ENCODE results near the gene TWIST2. TPM values are rescaled to one million over a fixed set of nuclear protein-coding genes. Genes with fewer than 3 reads are reported as not detected.

TWIST2 gene
- total and polyA plus RNA-seq, 10 of the 15 experiments (the other 5 are each of a cell fraction or from before 2014, with no cell fraction given): not detected

- ATAC-seq (no peak), DNase-seq (ENCODE audit: low read depth, low spot score) (no peak), FAIRE-seq (no peak)
- SMC1A ChIA-PET (ENCODE audit: uncharacterized antibody, unreplicated experiment): no interaction called here
- POLR2A ChIA-PET: no interaction called here
- H3K4me2 ChIP-seq (ENCODE audit: control insufficient read depth, insufficient read depth): no peak overlapping the region
- 38% methylated on average over 17 of the region's 17 CpGs for WGBS (ENCODE audit: insufficient coverage, insufficient replicate concordance, low lambda C conversion rate, missing lambda C conversion rate)
- no peaks in the 10 kb centered on the region for H3K4me1 ChIP-seq (ENCODE audit: control insufficient read depth, insufficient read depth, low read length)
- no peaks in the 10 kb centered on the region; the same call in 2 of the 3 replicates for H3K9me3 ChIP-seq (replicated peaks; ENCODE audit: control insufficient read depth, insufficient read depth, low read length)
- no peak for TF ChIP-seq ZNF274 (IDR thresholded peaks at IDR 0.05; ENCODE audit: insufficient read depth, insufficient read length)
- no peak for TF ChIP-seq EGR1 (IDR thresholded peaks at IDR 0.05; ENCODE audit: borderline replicate concordance in 1 of 2, low read depth in 2 of 2, low read length in 2 of 2)
- TF ChIP-seq TCF7 (IDR thresholded peaks at IDR 0.05; ENCODE audit: borderline replicate concordance): no peak
- no TSS peak for BruUV-seq (replicated peaks)
- no peak overlapping the region for H2AFZ ChIP-seq (ENCODE audit: control insufficient read depth, low read depth, low read length)
- in situ Hi-C loops (cut with MboI): no loop called here
- CTCF ChIA-PET: no interaction called here
- H3K4me3 ChIP-seq: no peak overlapping the region
- no peaks in the 10 kb centered on the region for H3K27me3 ChIP-seq (replicated peaks in 1 of 2; ENCODE audit: control insufficient read depth in 2 of 2, insufficient read depth in 2 of 2, low read length in 1 of 2)
- H3K36me3 ChIP-seq (ENCODE audit: control insufficient read depth in 2 of 2, insufficient read depth in 2 of 2, low read length in 1 of 2): no peaks in the 10 kb centered on the region
- no peaks in the 10 kb centered on the region for H4K20me1 ChIP-seq (ENCODE audit: control insufficient read depth, insufficient read depth)
- RAD21 ChIA-PET (ENCODE audit: unreplicated experiment): no interaction called here
- no peak overlapping the region for H3K9ac ChIP-seq (ENCODE audit: control insufficient read depth, insufficient read depth, low read length)
- H3K27ac ChIP-seq (ENCODE audit: control insufficient read depth, insufficient read depth): no peak overlapping the region
- H3K79me2 ChIP-seq (ENCODE audit: control insufficient read depth, insufficient read depth, low read length): no peaks in the 10 kb centered on the region
- intact Hi-C loops (cut with micrococcal nuclease; ENCODE audit: unreplicated experiment): no loop called here
Measured at GRCh38 chr2:238803996-238804870, 43.7 kb upstream of the TWIST2 start.

GRCh38 chr2:238808761-238809160 lies 39.1 kb upstream of the TWIST2 start:
- in situ Hi-C loops (cut with MboI): no loop called here
- no peak for FAIRE-seq
- SMC1A ChIA-PET (ENCODE audit: uncharacterized antibody, unreplicated experiment): no interaction called here

More at GRCh38 chr2:238808761-238809160, 39.1 kb upstream of the TWIST2 start:
- POLR2A ChIA-PET: no interaction called here
- Histone ChIP-seq H4K20me1 (ENCODE audit: control insufficient read depth, insufficient read depth) (no peaks in the 10 kb centered on the region), H3K9ac (ENCODE audit: control insufficient read depth, insufficient read depth, low read length) (no peak overlapping the region), H2AFZ (ENCODE audit: control insufficient read depth, low read depth, low read length) (no peak overlapping the region), H3K4me1 (ENCODE audit: control insufficient read depth, insufficient read depth, low read length) (no peaks in the 10 kb centered on the region), H3K79me2 (ENCODE audit: control insufficient read depth, insufficient read depth, low read length) (no peaks in the 10 kb centered on the region), H3K4me2 (ENCODE audit: control insufficient read depth, insufficient read depth) (no peak overlapping the region), H3K4me3 (no peak overlapping the region), H3K9me3 (replicated peaks; ENCODE audit: control insufficient read depth, insufficient read depth, low read length) (no peaks in the 10 kb centered on the region; the same call in 2 of the 3 replicates), H3K27me3 (replicated peaks in 1 of 2; ENCODE audit: control insufficient read depth in 2 of 2, insufficient read depth in 2 of 2, low read length in 1 of 2) (no peaks in the 10 kb centered on the region), H3K36me3 (ENCODE audit: control insufficient read depth in 2 of 2, insufficient read depth in 2 of 2, low read length in 1 of 2) (no peaks in the 10 kb centered on the region), H3K27ac (ENCODE audit: control insufficient read depth, insufficient read depth) (no peak overlapping the region)
- intact Hi-C loops (cut with micrococcal nuclease; ENCODE audit: unreplicated experiment): no loop called here
- WGBS (ENCODE audit: insufficient coverage, insufficient replicate concordance, low lambda C conversion rate, missing lambda C conversion rate): 61% methylated on average over 1 of the region's 1 CpG
- no TSS peak for BruUV-seq (replicated peaks)
- DNase-seq (ENCODE audit: low read depth, low spot score): no peak
- RAD21 ChIA-PET (ENCODE audit: unreplicated experiment): no interaction called here
- ATAC-seq: no peak
- CTCF ChIA-PET: no interaction called here
- no peak for TF ChIP-seq BCL3 (IDR thresholded peaks at IDR 0.05; ENCODE audit: borderline replicate concordance, insufficient read depth, low read depth, low read length, poor library complexity, severe bottlenecking)
- TF ChIP-seq STAT1 (conservative IDR thresholded peaks at IDR 0.05): no peak
- TF ChIP-seq IKZF1 (conservative IDR thresholded peaks at IDR 0.05): no peak
- no peak for TF ChIP-seq CHD2 (IDR thresholded peaks at IDR 0.05; ENCODE audit: borderline replicate concordance, low read depth, low read length)
- TF ChIP-seq FOXM1 (IDR thresholded peaks at IDR 0.05; ENCODE audit: low read depth, low read length): no peak
- no peak for TF ChIP-seq POLR2AphosphoS2 (IDR thresholded peaks at IDR 0.05; ENCODE audit: low read depth, low read length)
- no peak for TF ChIP-seq TCF3 (IDR thresholded peaks at IDR 0.05; ENCODE audit: borderline replicate concordance, insufficient read depth, low read depth, low read length)
- TF ChIP-seq ATF3 (IDR thresholded peaks at IDR 0.05; ENCODE audit: borderline replicate concordance, extremely low read depth, low read depth, low read length): no peak
- TF ChIP-seq RELA (IDR thresholded peaks at IDR 0.05; ENCODE audit: borderline replicate concordance, partially characterized antibody): no peak
- no peak for TF ChIP-seq TAF1 (IDR thresholded peaks at IDR 0.05; ENCODE audit: borderline replicate concordance, low read depth, low read length)
- no peak for TF ChIP-seq SPI1 (IDR thresholded peaks at IDR 0.05; ENCODE audit: borderline replicate concordance, insufficient read depth, low read depth, low read length)
- TF ChIP-seq ZNF24 (IDR thresholded peaks at IDR 0.05): no peak
- no peak for TF ChIP-seq PAX8 (IDR thresholded peaks at IDR 0.05)
- TF ChIP-seq SIN3A (IDR thresholded peaks at IDR 0.05; ENCODE audit: low read depth, low read length): no peak
